BLaER1 treated with 17β-estradiol and CSF1 and Interleukin-3, amounts not matched to agents 10 nM and 100 nM (cell line): Measurements from ENCODE around the gene ZBTB33.

Experiments used
- H3K27ac ChIP-seq, 11 experiments: shearing (Covaris generic); formaldehyde crosslinking; 2 replicates each; pipeline ENCODE4 v1.8.1; 2022
- H3K27me3 ChIP-seq, 11 experiments: shearing (Covaris generic); formaldehyde crosslinking; 2 replicates each; pipeline ENCODE4 v1.8.1; 2022
- H3K36me3 ChIP-seq, 11 experiments: shearing (Covaris generic); formaldehyde crosslinking; 2 replicates each; pipeline ENCODE4 v1.8.1; 2022
- H3K4me1 ChIP-seq, 10 experiments: shearing (Covaris generic); formaldehyde crosslinking; 2 replicates each; pipeline ENCODE4 v1.8.1; 2022
- H3K4me2 ChIP-seq, 11 experiments: shearing (Covaris generic); formaldehyde crosslinking; 2 replicates each; pipeline ENCODE4 v1.8.1; 2022
- H3K4me3 ChIP-seq, 10 experiments: shearing (Covaris generic); formaldehyde crosslinking; 2 replicates each; pipeline ENCODE4 v1.8.1; 2022
- H3K9ac ChIP-seq, 11 experiments: shearing (Covaris generic); formaldehyde crosslinking; 2 replicates each; pipeline ENCODE4 v1.8.1; 2022
- H3K9me3 ChIP-seq, 11 experiments: shearing (Covaris generic); formaldehyde crosslinking; replicated peaks in 1 of 11; 2 replicates each; pipeline ENCODE4 v1.8.1; 2022
- H4K20me1 ChIP-seq, 11 experiments: shearing (Covaris generic); formaldehyde crosslinking; 2 replicates each; pipeline ENCODE4 v1.8.1; 2022
- Cebpa-rat ChIP-seq, 11 experiments: shearing (Covaris generic); IDR thresholded peaks; 2 replicates each; pipeline ENCODE4 v1.8.1; 2022

ZBTB33 gene

GRCh38 chrX:120294651-120295050, 44.0 kb downstream of the ZBTB33 start:
- Histone ChIP-seq H3K27ac (peak overlapping the region in 4 of 11 experiments; percentile 2 to 62 (median 56); a peak in 7 of 22 replicates), H3K4me2 (peak overlapping the region in 9 of 11 experiments; percentile 15 to 79 (median 59); a peak in 18 of 22 replicates), H3K9ac (0 out of 22 replicates have a peak overlapping the region, but pooled peaks of 1 of the 11 experiments have one; percentile 18), H3K27me3 (no peaks in the 10 kb centered on the region), H3K36me3 (no peaks in the 10 kb centered on the region), H3K9me3 (no peaks in the 10 kb centered on the region; a peak in 1 of 22 replicates), H3K4me3 (no peak overlapping the region), H4K20me1 (no peaks in the 10 kb centered on the region), H3K4me1 (peaks cover 9 to 70% (median 60%) of the 10 kb centered on the region in 10 experiments; a peak in 19 of 20 replicates)
- TF ChIP-seq Cebpa-rat (IDR thresholded peaks at IDR 0.05) = no peak

- Histone ChIP-seq H3K9me3 (no peaks in the 10 kb centered on the region; a peak in 1 of 22 replicates), H3K27me3 (no peaks in the 10 kb centered on the region), H3K4me2 (peak overlapping the region in 8 of 11 experiments; percentile 23 to 50 (median 34); a peak in 13 of 22 replicates), H3K4me3 (no peak overlapping the region), H3K9ac (no peak overlapping the region), H3K36me3 (no peaks in the 10 kb centered on the region), H3K4me1 (peaks cover 24 to 72% (median 57%) of the 10 kb centered on the region in 10 experiments), H3K27ac (no peak overlapping the region), H4K20me1 (no peaks in the 10 kb centered on the region)
- no peak for TF ChIP-seq Cebpa-rat (IDR thresholded peaks at IDR 0.05)
Observed at GRCh38 chrX:120297923-120298322, 47.3 kb downstream of the ZBTB33 start.

- no peaks in the 10 kb centered on the region for H3K9me3 ChIP-seq
- H3K4me2 ChIP-seq = peak overlapping the region in 8 of 11 experiments; percentile 5 to 78 (median 34); a peak in 12 of 22 replicates
- H3K27me3 ChIP-seq = no peaks in the 10 kb centered on the region
- no peak for TF ChIP-seq Cebpa-rat (IDR thresholded peaks at IDR 0.05)
- peaks cover 38 to 57% (median 52%) of the 10 kb centered on the region in 10 experiments for H3K4me1 ChIP-seq
- no peaks in the 10 kb centered on the region for H4K20me1 ChIP-seq
- no peak overlapping the region; a peak in 2 of 22 replicates for H3K9ac ChIP-seq
- no peak overlapping the region for H3K4me3 ChIP-seq
- no peaks in the 10 kb centered on the region for H3K36me3 ChIP-seq
- H3K27ac ChIP-seq = no peak overlapping the region; a peak in 1 of 22 replicates
Observed at GRCh38 chrX:120299928-120300327, 49.3 kb downstream of the ZBTB33 start.

GRCh38 chrX:120301497-120301896, 50.9 kb downstream of the ZBTB33 start:
- H3K4me3 ChIP-seq = no peak overlapping the region
- H3K4me2 ChIP-seq = peak overlapping the region in 10 of 11 experiments; percentile 63 to 89 (median 78); a peak in 16 of 22 replicates
- no peaks in the 10 kb centered on the region for H3K36me3 ChIP-seq
- no peaks in the 10 kb centered on the region for H3K9me3 ChIP-seq
- H4K20me1 ChIP-seq = no peaks in the 10 kb centered on the region; a peak in 1 of 22 replicates
- peak overlapping the region in 3 of 11 experiments; percentile 17 to 51 (median 38); a peak in 2 of 22 replicates for H3K27ac ChIP-seq
- peaks cover 0 to 9% (median 6%) of the 10 kb centered on the region in 11 experiments; a peak in 12 of 22 replicates for H3K27me3 ChIP-seq
- H3K9ac ChIP-seq = no peak overlapping the region
- H3K4me1 ChIP-seq = peaks cover 42 to 66% (median 50%) of the 10 kb centered on the region in 10 experiments
- TF ChIP-seq Cebpa-rat (IDR thresholded peaks at IDR 0.05) = no peak

- Histone ChIP-seq H3K9me3 (no peaks in the 10 kb centered on the region), H3K4me1 (peaks cover 42 to 71% (median 55%) of the 10 kb centered on the region in 10 experiments), H3K36me3 (no peaks in the 10 kb centered on the region), H3K27me3 (peaks cover 0 to 13% (median 10%) of the 10 kb centered on the region in 11 experiments; a peak in 17 of 22 replicates), H4K20me1 (no peaks in the 10 kb centered on the region; a peak in 1 of 22 replicates), H3K4me2 (peak overlapping the region; percentile 63 to 93 (median 79)), H3K27ac (peak overlapping the region in 8 of 11 experiments; percentile 17 to 51 (median 36); a peak in 11 of 22 replicates), H3K4me3 (no peak overlapping the region), H3K9ac (peak overlapping the region in 2 of 11 experiments; percentile 1 to 25; a peak in 1 of 22 replicates)
- no peak for TF ChIP-seq Cebpa-rat (IDR thresholded peaks at IDR 0.05)
Observed at GRCh38 chrX:120301960-120302359, 51.3 kb downstream of the ZBTB33 start.

GRCh38 chrX:120302434-120302833, 51.8 kb downstream of the ZBTB33 start:
- H3K27ac ChIP-seq = peak overlapping the region in 8 of 11 experiments; percentile 26 to 51 (median 37); a peak in 10 of 22 replicates

GRCh38 chrX:120304256-120304655, 53.6 kb downstream of the ZBTB33 start:
- Histone ChIP-seq H3K9ac (no peak overlapping the region), H3K27me3 (peaks cover 21 to 36% (median 33%) of the 10 kb centered on the region in 11 experiments), H3K4me2 (peak overlapping the region in 9 of 11 experiments; percentile 1 to 50 (median 46); a peak in 16 of 22 replicates), H3K9me3 (peaks cover 0 to 11% (median 6%) of the 10 kb centered on the region in 11 experiments; a peak in 16 of 22 replicates), H3K4me1 (peaks cover 35 to 70% (median 49%) of the 10 kb centered on the region in 10 experiments), H3K36me3 (no peaks in the 10 kb centered on the region), H4K20me1 (no peaks in the 10 kb centered on the region; a peak in 1 of 22 replicates), H3K4me3 (no peak overlapping the region), H3K27ac (peak overlapping the region in 4 of 11 experiments; percentile 8 to 38 (median 20); a peak in 6 of 22 replicates)
- no peak for TF ChIP-seq Cebpa-rat (IDR thresholded peaks at IDR 0.05)

More at GRCh38 chrX:120302434-120302833, 51.8 kb downstream of the ZBTB33 start:
- no peak for TF ChIP-seq Cebpa-rat (IDR thresholded peaks at IDR 0.05)
- Histone ChIP-seq H3K9me3 (no peaks in the 10 kb centered on the region), H3K4me1 (peaks cover 39 to 70% (median 55%) of the 10 kb centered on the region in 10 experiments), H3K4me2 (peak overlapping the region; percentile 63 to 93 (median 79)), H3K36me3 (no peaks in the 10 kb centered on the region), H3K9ac (peak overlapping the region in 2 of 11 experiments; percentile 5 to 25; a peak in 2 of 22 replicates), H4K20me1 (no peaks in the 10 kb centered on the region; a peak in 1 of 22 replicates), H3K4me3 (0 out of 20 replicates have a peak overlapping the region, but pooled peaks of 1 of the 10 experiments have one; percentile 6), H3K27me3 (peaks cover 3 to 18% (median 15%) of the 10 kb centered on the region in 11 experiments; a peak in 21 of 22 replicates)

GRCh38 chrX:120305531-120306141, 55.0 kb downstream of the ZBTB33 start:
- H3K4me2 ChIP-seq = peak overlapping the region in 6 of 11 experiments; percentile 26 to 58 (median 50); a peak in 11 of 22 replicates
- H3K27me3 ChIP-seq = peaks cover 34 to 50% (median 47%) of the 10 kb centered on the region in 11 experiments
- H3K4me3 ChIP-seq = no peak overlapping the region
- peaks cover 0 to 4% (median 0%) of the 10 kb centered on the region in 11 experiments; a peak in 1 of 22 replicates for H4K20me1 ChIP-seq
- H3K36me3 ChIP-seq = no peaks in the 10 kb centered on the region
- peaks cover 36 to 74% (median 53%) of the 10 kb centered on the region in 10 experiments for H3K4me1 ChIP-seq
- no peak for TF ChIP-seq Cebpa-rat (IDR thresholded peaks at IDR 0.05)
- no peak overlapping the region for H3K9ac ChIP-seq
- H3K27ac ChIP-seq = no peak overlapping the region
- peaks cover 6 to 23% (median 17%) of the 10 kb centered on the region in 11 experiments; a peak in 21 of 22 replicates for H3K9me3 ChIP-seq
